ENCODE measurements around the gene SAP25. TPM values are rescaled to one million over a fixed set of nuclear protein-coding genes. Genes with fewer than 3 reads are reported as not detected.
"Not testable (repeated sequence)": the region's sequence is repeated elsewhere in the genome, so short reads cannot be mapped to it uniquely, and the experiment has no call there.

SAP25 gene
- total RNA-seq, 1 donor from 2014 or later = 0.86 TPM

- ATAC-seq = peak; percentile 43
Observed at GRCh38 chr7:100540073-100540723, 33.5 kb downstream of the SAP25 start.

GRCh38 chr7:100539436-100540006, 34.2 kb downstream of the SAP25 start:
- DNase-seq (ENCODE audit: low spot score) = no peak
- ATAC-seq = peak; percentile 0

More at GRCh38 chr7:100540073-100540723, 33.5 kb downstream of the SAP25 start:
- peak; percentile 88 for DNase-seq (ENCODE audit: low spot score)

- ATAC-seq (peak; percentile 86), DNase-seq (ENCODE audit: low spot score) (peak; percentile 100)
Observed at GRCh38 chr7:100538654-100539435, 34.9 kb downstream of the SAP25 start, which contains the start of gene AGFG2. TSS of gene AGFG2 (plus strand) at chr7:100539203. CDS start at chr7:100539347, 144 bp downstream.

GRCh38 chr7:100538348-100538653, 35.4 kb downstream of the SAP25 start:
- no peak for ATAC-seq
- DNase-seq (ENCODE audit: low spot score) = no peak

- ATAC-seq; DNase-seq (ENCODE audit: low spot score): not testable (repeated sequence)
Observed at GRCh38 chr7:100536695-100537094, 37.0 kb downstream of the SAP25 start.

- not testable (repeated sequence) for ATAC-seq; DNase-seq (ENCODE audit: low spot score)
Observed at GRCh38 chr7:100535982-100536381, 37.7 kb downstream of the SAP25 start.

GRCh38 chr7:100532165-100533022, 41.3 kb downstream of the SAP25 start:
- ATAC-seq (no peak), DNase-seq (ENCODE audit: low spot score) (no peak)

GRCh38 chr7:100528108-100528866, 45.4 kb downstream of the SAP25 start:
- not testable (repeated sequence) for DNase-seq (ENCODE audit: low spot score)
- ATAC-seq = peak; percentile 56

- not testable (repeated sequence) for ATAC-seq; DNase-seq (ENCODE audit: low spot score)
Observed at GRCh38 chr7:100523192-100523591, 50.5 kb downstream of the SAP25 start.

Other genes starting within 250 kb of the SAP25 start
- gene PILRB, start 215.8 kb downstream of the SAP25 start, total RNA-seq = 28.6 TPM
- 1.4 TPM for gene PILRA, start 200.4 kb downstream of the SAP25 start, total RNA-seq
- gene ZCWPW1, start 145.2 kb downstream of the SAP25 start, total RNA-seq = 4.4 TPM
- gene MEPCE, start 144.1 kb downstream of the SAP25 start, total RNA-seq = 23.1 TPM
- gene PPP1R35, start 137.4 kb downstream of the SAP25 start, total RNA-seq = 13.8 TPM
- gene SPACDR, start 109.6 kb downstream of the SAP25 start, total RNA-seq = not detected
- gene TSC22D4, start 94.7 kb downstream of the SAP25 start, total RNA-seq = 16.9 TPM
- 0.38 TPM for gene NYAP1, start 90.0 kb downstream of the SAP25 start, total RNA-seq
- gene AGFG2, start 34.7 kb downstream of the SAP25 start, total RNA-seq = 87.8 TPM
- 31.6 TPM for gene LRCH4, start 12.2 kb upstream of the SAP25 start, total RNA-seq
- gene FBXO24, start 12.4 kb upstream of the SAP25 start, total RNA-seq = 1.0 TPM
- 71.8 TPM for gene PCOLCE, start 28.5 kb upstream of the SAP25 start, total RNA-seq
- gene MOSPD3, start 38.6 kb upstream of the SAP25 start, total RNA-seq = 20.3 TPM
- 689 TPM for gene TFR2, start 67.7 kb upstream of the SAP25 start, total RNA-seq
- gene ACTL6B, start 82.5 kb upstream of the SAP25 start, total RNA-seq = not detected
- gene GNB2, start 99.8 kb upstream of the SAP25 start, total RNA-seq = 80.9 TPM
- gene GIGYF1, start 120.3 kb upstream of the SAP25 start, total RNA-seq = 21.6 TPM
- gene POP7, start 132.2 kb upstream of the SAP25 start, total RNA-seq = 28.5 TPM
- 6.4 TPM for gene EPO, start 146.6 kb upstream of the SAP25 start, total RNA-seq
- gene ZAN, start 159.7 kb upstream of the SAP25 start, total RNA-seq = 0.03 TPM

Data from left lobe of liver (tissue), 2 donors.